ENCODE measurements around the gene SEC14L5.

The SEC14L5 gene

DNA sequence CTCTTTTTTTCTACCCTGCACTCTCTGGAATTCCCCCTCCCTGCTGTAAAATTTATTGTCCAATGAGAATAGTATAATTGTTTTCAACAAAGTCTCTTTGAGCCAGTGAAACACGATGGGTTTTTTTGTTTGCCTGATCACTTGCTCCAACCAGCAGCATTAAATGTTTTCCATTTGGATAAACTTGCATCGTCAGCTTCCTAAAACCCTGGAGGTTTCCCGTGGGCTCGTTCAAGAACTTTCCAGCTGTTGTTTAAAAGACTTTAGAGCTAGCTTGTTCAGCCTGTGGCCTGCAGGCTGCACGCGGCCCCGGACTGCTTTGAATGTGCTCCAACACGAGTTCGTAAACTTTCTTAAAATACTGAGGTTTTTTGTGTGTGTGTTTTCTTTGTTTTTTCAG, 60.7 kb downstream of the SEC14L5 start:
- no peak overlapping the region for H3K14ac ChIP-seq (ENCODE audit: low read length)
- H3K4ac ChIP-seq (ENCODE audit: low read length), result no peak overlapping the region
- no peak overlapping the region for H3K4me2 ChIP-seq (ENCODE audit: insufficient read depth, low read length, poor library complexity, severe bottlenecking)
- peaks cover 0 to 1% of the 10 kb centered on the region in 2 donors for H3K9me3 ChIP-seq (replicated peaks in 1 of 2; ENCODE audit: control insufficient read depth in 2 of 2, insufficient read depth in 1 of 2, low read depth in 1 of 2, low read length in 2 of 2)
- no peaks in the 10 kb centered on the region for H3K36me3 ChIP-seq (replicated peaks in 1 of 2; ENCODE audit: control insufficient read depth in 2 of 2, insufficient read depth in 2 of 2, low read length in 2 of 2)
- peaks cover 0 to 6% (median 0%) of the 10 kb centered on the region in 3 experiments for H3K27me3 ChIP-seq (ENCODE audit: control insufficient read depth in 3 of 3, insufficient read depth in 3 of 3, low read depth in 1 of 3, low read length in 3 of 3)
- no peak overlapping the region for H3K27ac ChIP-seq (replicated peaks; ENCODE audit: low read length)
- no peak overlapping the region for H3K4me3 ChIP-seq (ENCODE audit: low read length in 2 of 2)
- H2BK15ac ChIP-seq (ENCODE audit: low read length), result no peak overlapping the region
- H2BK12ac ChIP-seq (ENCODE audit: low read length), result no peak overlapping the region
- no peak overlapping the region for H3K23ac ChIP-seq (ENCODE audit: low read depth, low read length, poor library complexity)
- H3K9ac ChIP-seq (ENCODE audit: low read depth, low read length, poor library complexity), result no peak overlapping the region
- no peak overlapping the region for H4K91ac ChIP-seq (ENCODE audit: low read depth, low read length, poor library complexity)
- no peak overlapping the region for H2BK5ac ChIP-seq (ENCODE audit: low read length)
- WGBS, 2 donors (ENCODE audit: extremely low coverage in 2 of 2, insufficient read length in 2 of 2, insufficient replicate concordance in 1 of 2), result no CpG with 5 or more reads among the region's 9 CpGs
- H3K79me1 ChIP-seq (ENCODE audit: low read depth, low read length), result no peaks in the 10 kb centered on the region
- DNase-seq (ENCODE audit: low spot score), result no peak
- H4K8ac ChIP-seq (ENCODE audit: low read depth, low read length), result no peak overlapping the region
- H2AFZ ChIP-seq (ENCODE audit: low read length), result no peak overlapping the region
- no peak overlapping the region for H2AK5ac ChIP-seq (ENCODE audit: low read depth, low read length)
- H3K18ac ChIP-seq (ENCODE audit: low read length), result no peak overlapping the region
- H2BK120ac ChIP-seq (ENCODE audit: low read depth, low read length), result no peak overlapping the region
- H3K4me1 ChIP-seq (ENCODE audit: control insufficient read depth in 2 of 2, insufficient read depth in 1 of 2, low read depth in 1 of 2, low read length in 2 of 2), result no peaks in the 10 kb centered on the region

DNA sequence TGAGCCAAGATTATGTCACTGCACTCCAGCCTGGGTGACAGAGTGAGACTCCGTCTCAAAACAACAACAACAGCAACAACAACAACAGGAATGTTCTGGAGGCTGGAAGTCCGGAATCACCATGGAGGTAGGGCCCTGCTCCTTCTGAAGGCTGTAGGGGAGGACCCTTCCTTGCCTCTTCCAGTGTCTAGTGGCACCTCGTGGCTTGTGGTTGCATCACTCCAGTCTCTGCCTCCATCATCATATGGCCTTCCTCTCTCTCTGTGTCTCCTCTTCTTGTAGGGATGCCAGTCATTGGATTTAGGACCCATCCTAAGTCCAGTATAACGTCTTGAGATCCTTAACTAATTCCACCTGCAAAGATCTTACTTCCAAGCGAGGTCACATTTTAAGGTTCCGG, 61.6 kb downstream of the SEC14L5 start:
- Histone ChIP-seq H2BK15ac (ENCODE audit: low read length) (no peak overlapping the region), H2AFZ (ENCODE audit: low read length) (no peak overlapping the region), H2BK120ac (ENCODE audit: low read depth, low read length) (no peak overlapping the region), H3K18ac (ENCODE audit: low read length) (no peak overlapping the region), H3K4me3 (ENCODE audit: low read length in 2 of 2) (no peak overlapping the region), H3K27ac (replicated peaks; ENCODE audit: low read length) (no peak overlapping the region), H2AK5ac (ENCODE audit: low read depth, low read length) (no peak overlapping the region), H3K23ac (ENCODE audit: low read depth, low read length, poor library complexity) (no peak overlapping the region), H4K91ac (ENCODE audit: low read depth, low read length, poor library complexity) (no peak overlapping the region), H3K4ac (ENCODE audit: low read length) (no peak overlapping the region), H3K9me3 (replicated peaks in 1 of 2; ENCODE audit: control insufficient read depth in 2 of 2, insufficient read depth in 1 of 2, low read depth in 1 of 2, low read length in 2 of 2) (peaks cover 0 to 1% of the 10 kb centered on the region in 2 donors), H3K4me1 (ENCODE audit: control insufficient read depth in 2 of 2, insufficient read depth in 1 of 2, low read depth in 1 of 2, low read length in 2 of 2) (no peaks in the 10 kb centered on the region), H3K4me2 (ENCODE audit: insufficient read depth, low read length, poor library complexity, severe bottlenecking) (no peak overlapping the region), H2BK5ac (ENCODE audit: low read length) (no peak overlapping the region), H3K36me3 (replicated peaks in 1 of 2; ENCODE audit: control insufficient read depth in 2 of 2, insufficient read depth in 2 of 2, low read length in 2 of 2) (no peaks in the 10 kb centered on the region), H3K27me3 (ENCODE audit: control insufficient read depth in 3 of 3, insufficient read depth in 3 of 3, low read depth in 1 of 3, low read length in 3 of 3) (peaks cover 0 to 2% (median 0%) of the 10 kb centered on the region in 3 experiments), H3K9ac (ENCODE audit: low read depth, low read length, poor library complexity) (peak overlapping the region; percentile 63), H3K79me1 (ENCODE audit: low read depth, low read length) (no peaks in the 10 kb centered on the region), H2BK12ac (ENCODE audit: low read length) (no peak overlapping the region), H4K8ac (ENCODE audit: low read depth, low read length) (no peak overlapping the region), H3K14ac (ENCODE audit: low read length) (no peak overlapping the region)
- no CpG with 5 or more reads among the region's 6 CpGs for WGBS, 2 donors (ENCODE audit: extremely low coverage in 2 of 2, insufficient read length in 2 of 2, insufficient replicate concordance in 1 of 2)
- DNase-seq (ENCODE audit: low spot score), result no peak

DNA sequence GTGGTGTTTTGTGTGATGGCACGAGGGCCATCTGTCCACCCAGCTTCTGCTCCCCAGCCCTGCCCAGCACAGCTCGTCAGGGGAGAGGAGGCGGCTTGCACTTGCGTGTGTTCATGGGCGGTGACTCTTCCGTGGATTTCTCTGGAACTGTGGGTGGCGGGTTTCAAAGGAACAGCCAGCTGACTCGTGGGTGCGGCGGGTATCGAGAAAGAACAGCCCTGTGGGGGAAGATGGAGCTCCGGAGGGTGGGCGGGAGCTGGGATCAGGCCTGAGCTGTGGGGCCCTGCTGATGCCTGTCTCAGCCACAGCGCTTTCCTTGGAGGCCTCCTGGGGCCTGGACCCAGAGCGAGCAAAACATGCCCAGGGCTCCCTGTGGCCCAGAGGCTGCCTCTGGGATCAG, 62.4 kb downstream of the SEC14L5 start:
- no peak overlapping the region for H4K8ac ChIP-seq (ENCODE audit: low read depth, low read length)
- no peak overlapping the region for H3K4ac ChIP-seq (ENCODE audit: low read length)
- H2BK12ac ChIP-seq (ENCODE audit: low read length), result no peak overlapping the region
- no peak overlapping the region for H3K27ac ChIP-seq (replicated peaks; ENCODE audit: low read length)
- no peaks in the 10 kb centered on the region for H3K79me1 ChIP-seq (ENCODE audit: low read depth, low read length)
- H2BK5ac ChIP-seq (ENCODE audit: low read length), result no peak overlapping the region
- H3K4me3 ChIP-seq (ENCODE audit: low read length in 2 of 2), result no peak overlapping the region
- H2BK120ac ChIP-seq (ENCODE audit: low read depth, low read length), result no peak overlapping the region
- H2AK5ac ChIP-seq (ENCODE audit: low read depth, low read length), result peak overlapping the region; percentile 81
- H3K4me2 ChIP-seq (ENCODE audit: insufficient read depth, low read length, poor library complexity, severe bottlenecking), result no peak overlapping the region
- DNase-seq (ENCODE audit: low spot score), result no peak
- peaks cover 0 to 2% (median 0%) of the 10 kb centered on the region in 3 experiments for H3K27me3 ChIP-seq (ENCODE audit: control insufficient read depth in 3 of 3, insufficient read depth in 3 of 3, low read depth in 1 of 3, low read length in 3 of 3)
- no peaks in the 10 kb centered on the region for H3K36me3 ChIP-seq (replicated peaks in 1 of 2; ENCODE audit: control insufficient read depth in 2 of 2, insufficient read depth in 2 of 2, low read length in 2 of 2)
- WGBS, 2 donors (ENCODE audit: extremely low coverage in 2 of 2, insufficient read length in 2 of 2, insufficient replicate concordance in 1 of 2), result no CpG with 5 or more reads among the region's 15 CpGs
- H3K14ac ChIP-seq (ENCODE audit: low read length), result no peak overlapping the region
- H3K9ac ChIP-seq (ENCODE audit: low read depth, low read length, poor library complexity), result no peak overlapping the region
- no peaks in the 10 kb centered on the region for H3K4me1 ChIP-seq (ENCODE audit: control insufficient read depth in 2 of 2, insufficient read depth in 1 of 2, low read depth in 1 of 2, low read length in 2 of 2)
- no peak overlapping the region for H4K91ac ChIP-seq (ENCODE audit: low read depth, low read length, poor library complexity)
- peak overlapping the region; percentile 40 for H3K18ac ChIP-seq (ENCODE audit: low read length)
- peaks cover 0 to 1% of the 10 kb centered on the region in 2 donors for H3K9me3 ChIP-seq (replicated peaks in 1 of 2; ENCODE audit: control insufficient read depth in 2 of 2, insufficient read depth in 1 of 2, low read depth in 1 of 2, low read length in 2 of 2)
- H2AFZ ChIP-seq (ENCODE audit: low read length), result peak overlapping the region; percentile 41
- peak overlapping the region; percentile 3 for H3K23ac ChIP-seq (ENCODE audit: low read depth, low read length, poor library complexity)
- no peak overlapping the region for H2BK15ac ChIP-seq (ENCODE audit: low read length)

DNA sequence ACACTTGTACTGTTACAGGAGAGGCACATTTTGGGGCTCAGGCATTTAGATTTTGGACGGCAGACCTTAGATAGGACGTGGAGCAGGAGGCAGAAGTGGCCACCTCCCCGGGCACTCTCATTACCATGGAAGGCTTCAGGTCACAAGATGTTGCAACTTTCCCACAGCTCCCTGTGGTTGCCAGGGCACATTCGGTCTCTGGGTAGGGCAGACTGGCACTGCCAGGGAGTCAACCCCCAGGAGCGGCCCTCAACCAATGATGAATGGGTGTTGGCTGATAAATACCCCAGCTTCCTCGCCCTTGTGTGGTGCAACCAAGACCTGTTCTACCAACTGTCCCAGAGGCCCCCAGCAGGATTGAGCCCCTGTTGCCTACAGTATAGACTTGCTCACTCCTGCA, 64.4 kb downstream of the SEC14L5 start:
- Histone ChIP-seq H4K91ac (ENCODE audit: low read depth, low read length, poor library complexity) (no peak overlapping the region), H3K9me3 (replicated peaks in 1 of 2; ENCODE audit: control insufficient read depth in 2 of 2, insufficient read depth in 1 of 2, low read depth in 1 of 2, low read length in 2 of 2) (no peaks in the 10 kb centered on the region), H3K18ac (ENCODE audit: low read length) (no peak overlapping the region), H2BK12ac (ENCODE audit: low read length) (peak overlapping the region; percentile 44), H2AK5ac (ENCODE audit: low read depth, low read length) (peak overlapping the region; percentile 49), H3K14ac (ENCODE audit: low read length) (no peak overlapping the region), H3K9ac (ENCODE audit: low read depth, low read length, poor library complexity) (no peak overlapping the region), H2BK5ac (ENCODE audit: low read length) (no peak overlapping the region), H3K27ac (replicated peaks; ENCODE audit: low read length) (no peak overlapping the region), H3K79me1 (ENCODE audit: low read depth, low read length) (no peaks in the 10 kb centered on the region), H3K27me3 (ENCODE audit: control insufficient read depth in 3 of 3, insufficient read depth in 3 of 3, low read depth in 1 of 3, low read length in 3 of 3) (peaks cover 0 to 2% (median 0%) of the 10 kb centered on the region in 3 experiments), H3K4me3 (ENCODE audit: low read length in 2 of 2) (no peak overlapping the region), H3K4ac (ENCODE audit: low read length) (no peak overlapping the region), H3K4me2 (ENCODE audit: insufficient read depth, low read length, poor library complexity, severe bottlenecking) (no peak overlapping the region), H3K36me3 (replicated peaks in 1 of 2; ENCODE audit: control insufficient read depth in 2 of 2, insufficient read depth in 2 of 2, low read length in 2 of 2) (no peaks in the 10 kb centered on the region), H4K8ac (ENCODE audit: low read depth, low read length) (no peak overlapping the region), H2AFZ (ENCODE audit: low read length) (no peak overlapping the region), H3K4me1 (ENCODE audit: control insufficient read depth in 2 of 2, insufficient read depth in 1 of 2, low read depth in 1 of 2, low read length in 2 of 2) (no peaks in the 10 kb centered on the region), H3K23ac (ENCODE audit: low read depth, low read length, poor library complexity) (no peak overlapping the region), H2BK15ac (ENCODE audit: low read length) (no peak overlapping the region), H2BK120ac (ENCODE audit: low read depth, low read length) (no peak overlapping the region)
- no CpG with 5 or more reads among the region's 6 CpGs for WGBS, 2 donors (ENCODE audit: extremely low coverage in 2 of 2, insufficient read length in 2 of 2, insufficient replicate concordance in 1 of 2)
- no peak for DNase-seq (ENCODE audit: low spot score)
